ENCODE data around the gene CDH20. TPM values are rescaled to one million over a fixed set of nuclear protein-coding genes. Genes with fewer than 3 reads are reported as not detected.

Gene CDH20
- polyA plus RNA-seq, 1 experiment = 0.02 TPM

DNA sequence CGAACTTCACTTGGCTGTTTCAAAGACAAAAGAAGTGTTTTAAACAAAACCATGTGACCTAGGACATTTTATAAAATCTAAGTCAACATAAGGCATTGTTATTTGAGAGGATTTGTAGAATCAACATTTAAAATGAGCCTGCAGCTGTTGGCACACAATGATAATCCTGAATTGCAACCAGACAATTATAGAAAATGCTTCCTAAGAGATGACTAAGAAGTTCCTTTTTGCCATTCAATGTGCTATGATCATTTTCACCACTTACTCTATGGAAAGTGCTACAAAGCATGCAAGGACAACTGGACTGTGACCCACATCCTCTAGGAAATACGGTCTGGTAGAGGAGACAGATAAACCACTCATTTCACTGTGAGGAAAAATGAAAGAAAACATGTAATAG is 246.4 kb downstream of the CDH20 start:
- H3K36me3 ChIP-seq (ENCODE audit: control insufficient read depth, insufficient read depth, low read length) = no peaks in the 10 kb centered on the region
- H3K4me3 ChIP-seq (ENCODE audit: low read depth, low read length) = no peak overlapping the region
- TF ChIP-seq, protein P1, sequence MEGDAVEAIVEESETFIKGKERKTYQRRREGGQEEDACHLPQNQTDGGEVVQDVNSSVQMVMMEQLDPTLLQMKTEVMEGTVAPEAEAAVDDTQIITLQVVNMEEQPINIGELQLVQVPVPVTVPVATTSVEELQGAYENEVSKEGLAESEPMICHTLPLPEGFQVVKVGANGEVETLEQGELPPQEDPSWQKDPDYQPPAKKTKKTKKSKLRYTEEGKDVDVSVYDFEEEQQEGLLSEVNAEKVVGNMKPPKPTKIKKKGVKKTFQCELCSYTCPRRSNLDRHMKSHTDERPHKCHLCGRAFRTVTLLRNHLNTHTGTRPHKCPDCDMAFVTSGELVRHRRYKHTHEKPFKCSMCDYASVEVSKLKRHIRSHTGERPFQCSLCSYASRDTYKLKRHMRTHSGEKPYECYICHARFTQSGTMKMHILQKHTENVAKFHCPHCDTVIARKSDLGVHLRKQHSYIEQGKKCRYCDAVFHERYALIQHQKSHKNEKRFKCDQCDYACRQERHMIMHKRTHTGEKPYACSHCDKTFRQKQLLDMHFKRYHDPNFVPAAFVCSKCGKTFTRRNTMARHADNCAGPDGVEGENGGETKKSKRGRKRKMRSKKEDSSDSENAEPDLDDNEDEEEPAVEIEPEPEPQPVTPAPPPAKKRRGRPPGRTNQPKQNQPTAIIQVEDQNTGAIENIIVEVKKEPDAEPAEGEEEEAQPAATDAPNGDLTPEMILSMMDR (IDR thresholded peaks at IDR 0.05; ENCODE audit: insufficient read depth, low read depth, low read length) = no peak
- ChIA-PET POLR2A (no interaction called here), CTCF (interaction anchor here (1.5 to 1.7 kb wide), 4 partner anchors 57 to 552 kb away, joined by 3 to 7 read pairs (median 6); no protein-coding TSS in a partner anchor)
- H3K27me3 ChIP-seq (ENCODE audit: control insufficient read depth, insufficient read depth, low read length) = no peaks in the 10 kb centered on the region
- no peak for DNase-seq (ENCODE audit: low read depth)

DNA sequence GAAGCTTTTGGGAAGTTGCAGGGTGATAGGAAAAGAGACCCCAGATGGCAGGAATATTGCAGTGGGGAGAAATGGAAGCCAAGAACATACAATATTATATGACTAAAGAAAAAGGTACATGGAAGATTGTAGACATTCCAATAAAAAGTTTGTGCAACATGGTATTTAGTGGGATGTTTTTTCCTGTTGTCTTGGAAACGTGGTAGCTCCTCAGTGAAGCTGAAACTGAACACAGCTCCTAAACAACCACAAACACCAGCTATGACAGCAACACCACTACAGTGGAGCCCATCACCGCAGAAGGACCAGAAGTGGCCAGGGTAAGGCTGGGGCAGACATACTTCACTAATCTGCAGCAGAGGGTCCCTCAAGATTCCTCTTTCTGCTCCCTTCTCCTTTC is 246.8 kb downstream of the CDH20 start:
- POLR2A ChIA-PET = no interaction called here
- CTCF ChIA-PET = interaction anchor here (0.7 to 2.4 kb wide), 5 partner anchors 11 to 551 kb away, joined by 4 to 10 read pairs (median 7); no protein-coding TSS in a partner anchor
- TF ChIP-seq, protein P1 (IDR thresholded peaks at IDR 0.05; ENCODE audit: insufficient read depth, low read depth, low read length) = no peak
- no peaks in the 10 kb centered on the region for H3K36me3 ChIP-seq (ENCODE audit: control insufficient read depth, insufficient read depth, low read length)
- H3K27me3 ChIP-seq (ENCODE audit: control insufficient read depth, insufficient read depth, low read length) = no peaks in the 10 kb centered on the region
- no peak overlapping the region for H3K4me3 ChIP-seq (ENCODE audit: low read depth, low read length)
- no peak for DNase-seq (ENCODE audit: low read depth)

DNA sequence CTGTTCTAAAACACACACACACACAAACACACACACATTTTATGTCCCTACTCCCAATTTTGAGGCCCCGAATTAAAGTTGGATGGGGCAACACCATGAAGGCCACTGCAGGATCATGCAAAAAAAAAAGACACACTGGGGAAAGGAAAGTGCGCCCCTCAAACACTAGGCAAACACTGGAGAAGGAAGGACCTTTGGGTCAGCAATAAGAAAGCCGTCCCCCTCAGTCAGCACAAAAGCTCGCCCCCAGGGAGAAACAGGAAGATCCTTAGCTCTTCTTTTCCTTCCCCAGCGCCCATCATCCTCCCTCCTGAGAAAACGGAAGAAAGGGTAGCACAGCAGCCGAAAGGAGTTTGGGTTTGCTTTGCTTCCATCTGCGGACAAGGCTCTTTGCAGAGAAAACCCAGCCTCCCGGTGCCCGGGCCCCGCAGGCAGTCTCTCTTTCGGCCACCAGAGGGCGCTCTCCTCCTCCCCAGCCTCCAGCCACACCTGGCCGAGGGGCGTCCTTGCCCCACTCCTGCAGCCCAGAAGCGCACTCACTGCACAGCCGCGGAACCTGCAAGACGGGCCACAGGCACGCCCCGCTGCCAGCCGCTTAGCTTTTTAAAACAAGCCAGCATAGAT is 248.5 kb downstream of the CDH20 start:
- CTCF ChIA-PET = interaction anchor here (0.6 to 2.9 kb wide), 29 partner anchors 9 to 551 kb away, joined by 3 to 24 read pairs (median 5); no protein-coding TSS in a partner anchor
- POLR2A ChIA-PET = interaction anchor here (0.6 kb wide), 1 partner anchor 50 kb away, joined by 3 read pairs; no protein-coding TSS in a partner anchor
- no peak for DNase-seq (ENCODE audit: low read depth)
- Histone ChIP-seq H3K4me3 (ENCODE audit: low read depth, low read length) (peak overlapping the region; percentile 43), H3K36me3 (ENCODE audit: control insufficient read depth, insufficient read depth, low read length) (no peaks in the 10 kb centered on the region), H3K27me3 (ENCODE audit: control insufficient read depth, insufficient read depth, low read length) (no peaks in the 10 kb centered on the region)
- TF ChIP-seq, protein P1 (IDR thresholded peaks at IDR 0.05; ENCODE audit: insufficient read depth, low read depth, low read length) = peak; percentile 99

DNA sequence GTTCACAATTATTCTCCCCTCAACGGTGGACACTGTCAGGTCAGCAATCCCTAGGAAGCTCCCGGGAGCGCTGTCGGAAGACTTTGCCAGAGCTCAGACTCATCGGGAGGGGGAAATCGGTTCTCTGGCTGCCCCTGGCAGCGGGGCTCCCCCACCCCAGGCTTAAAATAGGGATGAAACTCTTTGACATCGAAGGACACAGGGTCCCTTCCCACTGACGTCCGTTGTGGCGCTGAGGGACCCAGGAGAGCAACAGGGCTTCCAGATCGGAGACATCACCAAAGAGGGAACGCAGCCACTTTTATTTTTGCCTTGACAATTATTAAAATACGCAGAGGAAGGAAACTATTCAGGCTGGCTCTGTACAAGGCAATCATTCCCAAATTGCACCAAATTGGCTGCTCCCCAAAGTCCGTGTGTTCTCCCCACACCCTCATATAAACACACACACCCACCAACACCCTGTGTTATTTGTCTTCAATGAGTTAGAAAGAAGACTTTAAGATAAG is 249.0 kb downstream of the CDH20 start:
- Histone ChIP-seq H3K27me3 (ENCODE audit: control insufficient read depth, insufficient read depth, low read length) (no peaks in the 10 kb centered on the region), H3K36me3 (ENCODE audit: control insufficient read depth, insufficient read depth, low read length) (no peaks in the 10 kb centered on the region), H3K4me3 (ENCODE audit: low read depth, low read length) (peak overlapping the region; percentile 43)
- POLR2A ChIA-PET = interaction anchor here (0.6 kb wide), 1 partner anchor 49 kb away, joined by 3 read pairs; no protein-coding TSS in a partner anchor
- no peak for DNase-seq (ENCODE audit: low read depth)
- TF ChIP-seq, protein P1 (IDR thresholded peaks at IDR 0.05; ENCODE audit: insufficient read depth, low read depth, low read length) = no peak
- CTCF ChIA-PET = interaction anchor here (0.6 to 2.9 kb wide), 30 partner anchors 9 to 551 kb away, joined by 3 to 24 read pairs (median 4); no protein-coding TSS in a partner anchor

DNA sequence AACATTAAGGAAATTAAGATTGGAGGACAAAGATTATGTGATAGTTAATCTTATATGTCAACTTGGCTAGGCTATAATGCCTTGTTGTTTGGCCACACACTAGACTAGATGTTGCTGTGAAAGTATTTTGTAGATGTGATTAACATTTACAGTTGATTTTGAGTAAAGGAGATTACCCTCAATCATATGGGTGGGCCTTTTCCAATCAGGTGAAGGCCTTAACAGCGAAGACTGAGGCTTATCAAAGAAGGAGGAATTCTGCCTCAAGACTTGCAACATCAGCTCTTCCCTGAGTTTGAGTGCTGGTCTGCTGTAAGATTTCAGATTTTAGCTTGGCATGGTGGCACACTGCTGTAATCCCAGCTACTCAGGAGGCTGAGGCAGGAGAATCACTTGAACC is 250.3 kb downstream of the CDH20 start:
- Histone ChIP-seq H3K4me3 (ENCODE audit: low read depth, low read length) (no peak overlapping the region), H3K27me3 (ENCODE audit: control insufficient read depth, insufficient read depth, low read length) (no peaks in the 10 kb centered on the region), H3K36me3 (ENCODE audit: control insufficient read depth, insufficient read depth, low read length) (no peaks in the 10 kb centered on the region)
- DNase-seq (ENCODE audit: low read depth) = no peak
- TF ChIP-seq, protein P1 (IDR thresholded peaks at IDR 0.05; ENCODE audit: insufficient read depth, low read depth, low read length) = no peak
- ChIA-PET CTCF (interaction anchor here (1.0 to 2.9 kb wide), 6 partner anchors 18 to 50 kb away, joined by 3 to 24 read pairs (median 4); no protein-coding TSS in a partner anchor), POLR2A (no interaction called here)
